ENCODE results near the gene ATG16L2.

DNA sequence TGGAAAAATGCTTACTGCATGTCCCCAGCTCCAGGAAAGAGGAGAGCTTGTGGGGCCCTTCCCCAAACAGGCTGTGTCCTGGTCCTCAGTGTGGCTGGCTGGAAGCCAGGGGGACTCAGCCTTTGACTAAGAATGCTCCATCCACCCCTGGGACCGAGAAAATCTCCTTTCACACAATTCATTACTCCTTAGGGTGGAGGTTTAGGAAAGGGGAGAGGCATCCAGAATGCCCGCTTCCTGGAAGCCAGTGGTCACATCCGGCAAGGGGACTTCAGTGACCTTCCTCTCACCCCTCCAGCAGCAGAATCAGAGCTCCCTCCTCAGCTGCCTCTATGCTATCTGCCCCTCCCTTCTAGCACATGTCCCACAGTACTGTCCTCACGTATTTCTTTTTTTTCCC is 21.9 kb downstream of the ATG16L2 start:
- TF ChIP-seq, protein P1, sequence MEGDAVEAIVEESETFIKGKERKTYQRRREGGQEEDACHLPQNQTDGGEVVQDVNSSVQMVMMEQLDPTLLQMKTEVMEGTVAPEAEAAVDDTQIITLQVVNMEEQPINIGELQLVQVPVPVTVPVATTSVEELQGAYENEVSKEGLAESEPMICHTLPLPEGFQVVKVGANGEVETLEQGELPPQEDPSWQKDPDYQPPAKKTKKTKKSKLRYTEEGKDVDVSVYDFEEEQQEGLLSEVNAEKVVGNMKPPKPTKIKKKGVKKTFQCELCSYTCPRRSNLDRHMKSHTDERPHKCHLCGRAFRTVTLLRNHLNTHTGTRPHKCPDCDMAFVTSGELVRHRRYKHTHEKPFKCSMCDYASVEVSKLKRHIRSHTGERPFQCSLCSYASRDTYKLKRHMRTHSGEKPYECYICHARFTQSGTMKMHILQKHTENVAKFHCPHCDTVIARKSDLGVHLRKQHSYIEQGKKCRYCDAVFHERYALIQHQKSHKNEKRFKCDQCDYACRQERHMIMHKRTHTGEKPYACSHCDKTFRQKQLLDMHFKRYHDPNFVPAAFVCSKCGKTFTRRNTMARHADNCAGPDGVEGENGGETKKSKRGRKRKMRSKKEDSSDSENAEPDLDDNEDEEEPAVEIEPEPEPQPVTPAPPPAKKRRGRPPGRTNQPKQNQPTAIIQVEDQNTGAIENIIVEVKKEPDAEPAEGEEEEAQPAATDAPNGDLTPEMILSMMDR (IDR thresholded peaks at IDR 0.05 in 4 of 5, conservative IDR thresholded peaks at IDR 0.05 in 1 of 5), result no peak
- TF ChIP-seq POLR2A (IDR thresholded peaks at IDR 0.05), result no peak
